ENCODE measurements around the gene HLA-DPA1.

Gene HLA-DPA1

DNA sequence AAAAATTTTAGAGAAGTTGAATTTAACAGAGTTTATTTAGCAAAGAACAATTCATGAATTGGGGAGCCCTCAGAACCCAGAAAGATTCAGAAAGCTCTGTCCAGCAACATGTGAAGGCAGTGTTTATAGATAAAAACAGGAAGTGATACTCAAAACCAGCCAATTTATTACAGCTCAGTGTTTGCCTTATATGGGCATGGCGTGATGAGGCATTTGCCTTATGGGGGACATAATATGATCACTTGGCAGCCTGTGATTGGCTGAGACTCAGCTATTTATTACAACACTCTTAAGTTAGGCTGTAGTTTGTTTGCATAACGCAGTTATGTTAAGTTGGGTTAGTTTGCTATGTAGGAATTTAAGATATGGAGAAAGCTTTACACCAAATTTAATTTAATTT is 11.5 kb downstream of the HLA-DPA1 start:
- WGBS (ENCODE audit: extremely low coverage, insufficient coverage, low lambda C conversion rate), result no CpG with 5 or more reads among the region's 2 CpGs
- no peak overlapping the region for H2AK5ac ChIP-seq (ENCODE audit: low read length)
- H2BK15ac ChIP-seq (replicated peaks; ENCODE audit: low read depth), result no peak overlapping the region
- H3K79me2 ChIP-seq (ENCODE audit: control insufficient read depth, insufficient read depth, low read length), result no peaks in the 10 kb centered on the region
- H4K8ac ChIP-seq (ENCODE audit: low read depth, low read length), result no peak overlapping the region
- H2BK120ac ChIP-seq (ENCODE audit: low read depth, low read length), result no peak overlapping the region
- H3K4me1 ChIP-seq (ENCODE audit: control insufficient read depth, low read depth, low read length), result no peaks in the 10 kb centered on the region
- no peak overlapping the region for H3K18ac ChIP-seq (ENCODE audit: low read length)
- no peak overlapping the region for H3K23ac ChIP-seq (ENCODE audit: low read length)
- no peaks in the 10 kb centered on the region for H3K27me3 ChIP-seq (ENCODE audit: insufficient read depth, low read length, poor library complexity)
- DNase-seq, result no peak
- H3K36me3 ChIP-seq (ENCODE audit: control insufficient read depth, insufficient read depth, low read length), result no peaks in the 10 kb centered on the region
- no peak overlapping the region for H3K4me3 ChIP-seq (ENCODE audit: low read length)
- H4K5ac ChIP-seq (ENCODE audit: low read length), result no peak overlapping the region
- no peak overlapping the region for H3K4me2 ChIP-seq (ENCODE audit: low read length)
- H3K56ac ChIP-seq (ENCODE audit: low read length), result no peak overlapping the region
- no peak overlapping the region for H3K9ac ChIP-seq (ENCODE audit: low read length)
- H2BK5ac ChIP-seq (ENCODE audit: low read length), result no peak overlapping the region
- H3K27ac ChIP-seq (ENCODE audit: low read depth, low read length), result no peak overlapping the region
- H3K79me1 ChIP-seq (ENCODE audit: low read length), result no peaks in the 10 kb centered on the region
- H3K4ac ChIP-seq (ENCODE audit: low read depth, low read length), result no peak overlapping the region

DNA sequence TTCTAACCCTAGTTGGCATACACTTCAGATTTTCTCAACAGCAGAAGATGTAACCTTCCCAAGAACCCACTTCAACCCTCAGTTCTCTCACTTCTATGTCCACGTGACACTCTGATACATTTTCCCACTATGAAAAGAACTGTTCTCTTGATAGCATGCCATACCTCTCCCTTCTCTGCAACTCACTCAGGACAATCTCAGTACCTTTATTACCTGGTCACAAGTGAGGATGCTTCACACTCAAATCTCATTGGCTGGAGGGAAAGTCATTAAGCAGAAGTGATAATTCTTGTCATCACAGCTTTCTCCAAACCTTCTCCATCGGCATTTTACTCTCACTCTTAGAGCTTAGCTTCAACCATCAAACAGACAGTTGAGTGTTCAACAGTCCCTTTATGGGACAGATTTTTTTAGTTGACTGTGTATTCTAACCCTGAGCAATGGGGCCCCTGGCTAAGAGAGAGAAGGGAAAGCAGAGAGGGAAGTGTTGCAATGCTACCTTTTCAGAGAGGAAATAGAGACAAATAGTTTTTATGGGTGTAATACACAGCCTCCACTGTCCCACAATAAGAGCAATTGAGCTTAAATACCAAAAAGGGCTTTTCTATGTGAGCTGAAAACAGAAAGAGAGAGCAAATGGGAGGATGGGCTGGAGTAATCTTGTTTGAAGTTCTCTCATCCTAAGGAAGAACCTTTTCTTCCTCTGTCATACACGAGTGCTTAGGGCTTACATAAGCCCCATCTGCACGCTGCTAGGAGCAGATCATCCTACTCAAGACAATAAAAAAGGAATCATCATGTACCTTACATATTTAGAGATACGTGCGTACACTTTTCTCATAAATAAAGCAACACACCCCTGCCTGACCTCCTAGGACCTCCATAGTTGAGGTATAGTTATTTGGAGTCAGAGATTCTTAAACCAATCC is 16.0 kb downstream of the HLA-DPA1 start:
- no peak overlapping the region for H3K18ac ChIP-seq (ENCODE audit: low read length)
- H3K4me2 ChIP-seq (ENCODE audit: low read length), result no peak overlapping the region
- no peak overlapping the region for H3K4me3 ChIP-seq (ENCODE audit: low read length)
- H3K23ac ChIP-seq (ENCODE audit: low read length), result no peak overlapping the region
- H3K36me3 ChIP-seq (ENCODE audit: control insufficient read depth, insufficient read depth, low read length), result no peaks in the 10 kb centered on the region
- WGBS (ENCODE audit: extremely low coverage, insufficient coverage, low lambda C conversion rate), result no CpG with 5 or more reads among the region's 6 CpGs
- H3K9ac ChIP-seq (ENCODE audit: low read length), result no peak overlapping the region
- no peaks in the 10 kb centered on the region for H3K79me1 ChIP-seq (ENCODE audit: low read length)
- no peak overlapping the region for H3K27ac ChIP-seq (ENCODE audit: low read depth, low read length)
- no peak overlapping the region for H2AK5ac ChIP-seq (ENCODE audit: low read length)
- H2BK15ac ChIP-seq (replicated peaks; ENCODE audit: low read depth), result no peak overlapping the region
- no peak overlapping the region for H4K5ac ChIP-seq (ENCODE audit: low read length)
- H2BK120ac ChIP-seq (ENCODE audit: low read depth, low read length), result no peak overlapping the region
- H3K56ac ChIP-seq (ENCODE audit: low read length), result no peak overlapping the region
- H3K4me1 ChIP-seq (ENCODE audit: control insufficient read depth, low read depth, low read length), result no peaks in the 10 kb centered on the region
- no peaks in the 10 kb centered on the region for H3K27me3 ChIP-seq (ENCODE audit: insufficient read depth, low read length, poor library complexity)
- DNase-seq, result no peak
- no peak overlapping the region for H4K8ac ChIP-seq (ENCODE audit: low read depth, low read length)
- no peaks in the 10 kb centered on the region for H3K79me2 ChIP-seq (ENCODE audit: control insufficient read depth, insufficient read depth, low read length)
- no peak overlapping the region for H2BK5ac ChIP-seq (ENCODE audit: low read length)
- no peak overlapping the region for H3K4ac ChIP-seq (ENCODE audit: low read depth, low read length)

DNA sequence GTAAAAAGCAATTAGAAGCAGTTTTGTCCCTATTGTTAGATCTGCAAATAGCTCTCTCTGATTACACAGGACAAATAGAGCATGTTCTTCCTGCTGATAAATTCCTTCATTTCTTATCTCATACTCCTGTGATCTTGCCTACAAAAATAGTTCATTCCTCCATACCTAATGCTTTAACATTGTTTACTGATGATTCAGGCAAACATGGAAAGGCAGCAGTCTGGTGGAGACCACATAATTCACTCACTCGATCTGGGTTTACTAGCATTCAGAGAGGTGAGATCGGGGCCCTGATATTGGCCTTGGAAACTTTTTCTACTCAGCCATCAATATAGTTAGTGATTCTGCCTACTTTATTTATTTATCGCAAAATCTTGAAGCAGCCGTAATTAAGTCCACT is 20.2 kb downstream of the HLA-DPA1 start:
- Histone ChIP-seq H3K4me2 (ENCODE audit: low read length) (no peak overlapping the region), H3K18ac (ENCODE audit: low read length) (no peak overlapping the region), H3K4me1 (ENCODE audit: control insufficient read depth, low read depth, low read length) (no peaks in the 10 kb centered on the region), H3K9ac (ENCODE audit: low read length) (no peak overlapping the region), H3K79me1 (ENCODE audit: low read length) (no peaks in the 10 kb centered on the region), H3K27ac (ENCODE audit: low read depth, low read length) (no peak overlapping the region), H3K4me3 (ENCODE audit: low read length) (no peak overlapping the region), H3K4ac (ENCODE audit: low read depth, low read length) (no peak overlapping the region), H3K36me3 (ENCODE audit: control insufficient read depth, insufficient read depth, low read length) (no peaks in the 10 kb centered on the region), H2BK5ac (ENCODE audit: low read length) (no peak overlapping the region), H4K8ac (ENCODE audit: low read depth, low read length) (no peak overlapping the region), H4K5ac (ENCODE audit: low read length) (no peak overlapping the region), H2BK15ac (replicated peaks; ENCODE audit: low read depth) (no peak overlapping the region), H3K79me2 (ENCODE audit: control insufficient read depth, insufficient read depth, low read length) (no peaks in the 10 kb centered on the region), H3K56ac (ENCODE audit: low read length) (no peak overlapping the region), H2AK5ac (ENCODE audit: low read length) (no peak overlapping the region), H3K27me3 (ENCODE audit: insufficient read depth, low read length, poor library complexity) (no peaks in the 10 kb centered on the region), H2BK120ac (ENCODE audit: low read depth, low read length) (no peak overlapping the region), H3K23ac (ENCODE audit: low read length) (no peak overlapping the region)
- peak; percentile 43 for DNase-seq
- no CpG with 5 or more reads among the region's 4 CpGs for WGBS (ENCODE audit: extremely low coverage, insufficient coverage, low lambda C conversion rate)

DNA sequence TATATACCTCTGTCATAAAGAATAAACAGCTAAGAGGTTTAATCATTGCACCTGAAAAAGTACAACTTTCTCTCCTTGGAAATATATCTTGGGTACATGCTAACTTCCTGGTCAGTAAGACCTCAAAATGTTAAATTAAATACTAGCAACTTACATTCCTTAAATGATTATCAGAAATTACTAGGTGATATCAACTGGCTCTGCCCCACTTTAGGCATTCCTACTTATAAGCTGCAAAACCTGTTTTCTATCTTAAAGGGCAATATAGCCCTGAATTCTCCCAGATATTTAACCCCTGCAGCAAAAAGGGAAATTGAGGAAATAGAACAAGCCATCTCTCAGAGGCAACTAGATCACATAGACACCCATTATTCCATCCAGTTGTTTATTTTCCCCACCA is 20.8 kb downstream of the HLA-DPA1 start:
- H3K27me3 ChIP-seq (ENCODE audit: insufficient read depth, low read length, poor library complexity), result no peaks in the 10 kb centered on the region
- H3K4ac ChIP-seq (ENCODE audit: low read depth, low read length), result no peak overlapping the region
- no peak overlapping the region for H2BK120ac ChIP-seq (ENCODE audit: low read depth, low read length)
- H3K79me1 ChIP-seq (ENCODE audit: low read length), result no peaks in the 10 kb centered on the region
- H3K36me3 ChIP-seq (ENCODE audit: control insufficient read depth, insufficient read depth, low read length), result no peaks in the 10 kb centered on the region
- H4K8ac ChIP-seq (ENCODE audit: low read depth, low read length), result no peak overlapping the region
- no peak overlapping the region for H4K5ac ChIP-seq (ENCODE audit: low read length)
- no peak overlapping the region for H3K56ac ChIP-seq (ENCODE audit: low read length)
- no peaks in the 10 kb centered on the region for H3K79me2 ChIP-seq (ENCODE audit: control insufficient read depth, insufficient read depth, low read length)
- no peak for DNase-seq
- H3K4me1 ChIP-seq (ENCODE audit: control insufficient read depth, low read depth, low read length), result no peaks in the 10 kb centered on the region
- H2BK5ac ChIP-seq (ENCODE audit: low read length), result no peak overlapping the region
- no peak overlapping the region for H2BK15ac ChIP-seq (replicated peaks; ENCODE audit: low read depth)
- H3K4me3 ChIP-seq (ENCODE audit: low read length), result no peak overlapping the region
- no peak overlapping the region for H3K23ac ChIP-seq (ENCODE audit: low read length)
- no peak overlapping the region for H3K18ac ChIP-seq (ENCODE audit: low read length)
- no peak overlapping the region for H3K4me2 ChIP-seq (ENCODE audit: low read length)
- H2AK5ac ChIP-seq (ENCODE audit: low read length), result no peak overlapping the region
- no peak overlapping the region for H3K9ac ChIP-seq (ENCODE audit: low read length)
- H3K27ac ChIP-seq (ENCODE audit: low read depth, low read length), result no peak overlapping the region

DNA sequence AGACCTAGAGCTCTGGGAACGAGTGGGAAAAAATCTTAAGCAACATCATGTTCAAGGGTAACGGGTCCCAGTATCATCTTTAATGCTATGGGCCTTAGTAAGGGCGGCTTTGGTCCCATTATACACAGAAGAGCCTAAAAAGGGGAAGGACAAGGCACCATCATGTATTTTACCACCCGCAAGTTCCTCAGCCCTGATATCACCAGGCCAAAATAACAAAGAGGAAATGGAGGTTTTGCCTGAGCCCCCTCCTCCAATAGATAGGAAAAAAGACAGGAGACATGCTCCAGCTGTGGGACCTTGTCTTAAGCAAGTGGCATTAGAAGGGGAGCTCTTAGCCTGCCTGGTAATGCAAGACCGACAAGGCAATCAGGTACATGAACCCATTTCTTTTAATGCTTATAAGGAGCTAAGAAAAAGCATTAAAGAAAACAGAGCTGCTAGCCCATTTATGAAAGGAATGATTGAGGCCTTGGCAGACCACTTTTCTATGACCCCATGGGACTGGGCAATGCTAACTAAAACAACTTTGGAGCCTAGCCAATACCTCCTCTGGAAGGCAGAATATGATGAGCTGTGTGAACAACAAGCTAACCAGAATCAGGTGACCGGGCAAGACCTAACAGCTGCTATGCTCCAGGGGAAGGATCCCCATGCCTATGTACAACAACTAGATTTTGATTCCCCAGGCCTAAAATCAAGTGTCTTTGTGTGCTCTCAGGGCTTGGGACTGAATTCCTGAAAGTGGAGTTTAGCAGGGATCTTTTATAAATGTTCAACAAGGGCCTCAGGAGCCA is 23.2 kb downstream of the HLA-DPA1 start:
- no peak overlapping the region for H3K27ac ChIP-seq (ENCODE audit: low read depth, low read length)
- H2AK5ac ChIP-seq (ENCODE audit: low read length), result no peak overlapping the region
- H3K9ac ChIP-seq (ENCODE audit: low read length), result no peak overlapping the region
- no peak overlapping the region for H2BK5ac ChIP-seq (ENCODE audit: low read length)
- H3K27me3 ChIP-seq (ENCODE audit: insufficient read depth, low read length, poor library complexity), result no peaks in the 10 kb centered on the region
- H3K4me1 ChIP-seq (ENCODE audit: control insufficient read depth, low read depth, low read length), result no peaks in the 10 kb centered on the region
- H3K4me3 ChIP-seq (ENCODE audit: low read length), result no peak overlapping the region
- H3K56ac ChIP-seq (ENCODE audit: low read length), result no peak overlapping the region
- no peak overlapping the region for H2BK120ac ChIP-seq (ENCODE audit: low read depth, low read length)
- peak overlapping the region; percentile 36 for H3K4ac ChIP-seq (ENCODE audit: low read depth, low read length)
- H3K18ac ChIP-seq (ENCODE audit: low read length), result no peak overlapping the region
- H4K5ac ChIP-seq (ENCODE audit: low read length), result no peak overlapping the region
- no peak overlapping the region for H3K23ac ChIP-seq (ENCODE audit: low read length)
- H4K8ac ChIP-seq (ENCODE audit: low read depth, low read length), result no peak overlapping the region
- H2BK15ac ChIP-seq (replicated peaks; ENCODE audit: low read depth), result no peak overlapping the region
- no peaks in the 10 kb centered on the region for H3K79me1 ChIP-seq (ENCODE audit: low read length)
- no CpG with 5 or more reads among the region's 6 CpGs for WGBS (ENCODE audit: extremely low coverage, insufficient coverage, low lambda C conversion rate)
- no peaks in the 10 kb centered on the region for H3K36me3 ChIP-seq (ENCODE audit: control insufficient read depth, insufficient read depth, low read length)
- no peak for DNase-seq
- H3K4me2 ChIP-seq (ENCODE audit: low read length), result no peak overlapping the region
- no peaks in the 10 kb centered on the region for H3K79me2 ChIP-seq (ENCODE audit: control insufficient read depth, insufficient read depth, low read length)
